ENCODE data around the gene RPS21. TPM values are rescaled to one million over a fixed set of nuclear protein-coding genes. Genes with fewer than 3 reads are reported as not detected.

The RPS21 gene
- polyA plus RNA-seq, 3 donors from 2014 or later = 743 to 1,716 (median 1,008) TPM

DNA sequence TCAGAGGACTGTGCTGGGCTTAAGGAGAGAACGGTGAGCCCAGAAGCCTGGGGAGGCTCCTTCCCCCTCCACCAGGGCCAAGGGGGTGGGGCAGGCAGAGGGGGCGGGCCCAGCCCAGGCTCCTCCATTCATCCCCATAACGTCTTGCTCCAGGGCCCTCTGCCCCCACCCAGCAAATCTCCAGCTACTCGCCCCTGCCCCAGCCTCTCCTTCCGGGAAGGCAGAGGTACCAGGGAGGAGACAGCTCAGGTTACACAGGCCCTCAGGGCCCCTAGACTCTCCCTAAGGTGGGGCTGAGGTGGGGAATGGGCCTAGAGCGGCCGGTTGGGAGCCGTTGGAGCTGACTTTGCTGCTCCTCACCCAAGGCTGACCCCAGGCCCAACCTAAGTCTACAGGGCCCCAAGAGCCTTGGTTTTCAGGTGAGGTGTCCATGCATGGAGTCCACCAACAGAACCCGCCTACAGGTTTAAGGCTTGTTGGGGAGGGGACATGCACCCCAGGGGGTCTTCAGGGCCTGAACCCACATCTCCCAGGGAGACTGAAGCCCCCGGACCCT lies 21.0 kb upstream of the RPS21 start:
- Mint-ChIP-seq H3K27ac (no peak overlapping the region), H3K27me3 (ENCODE audit: low read depth in 3 of 3) (peaks cover 2 to 7% (median 5%) of the 10 kb centered on the region in 3 donors), H3K9me3 (no peaks in the 10 kb centered on the region), H3K36me3 (no peaks in the 10 kb centered on the region), H3K4me3 (peak overlapping the region in 2 of 5 donors; percentile 13 to 40), H3K4me1 (no peaks in the 10 kb centered on the region)
- DNase-seq = no peak

DNA sequence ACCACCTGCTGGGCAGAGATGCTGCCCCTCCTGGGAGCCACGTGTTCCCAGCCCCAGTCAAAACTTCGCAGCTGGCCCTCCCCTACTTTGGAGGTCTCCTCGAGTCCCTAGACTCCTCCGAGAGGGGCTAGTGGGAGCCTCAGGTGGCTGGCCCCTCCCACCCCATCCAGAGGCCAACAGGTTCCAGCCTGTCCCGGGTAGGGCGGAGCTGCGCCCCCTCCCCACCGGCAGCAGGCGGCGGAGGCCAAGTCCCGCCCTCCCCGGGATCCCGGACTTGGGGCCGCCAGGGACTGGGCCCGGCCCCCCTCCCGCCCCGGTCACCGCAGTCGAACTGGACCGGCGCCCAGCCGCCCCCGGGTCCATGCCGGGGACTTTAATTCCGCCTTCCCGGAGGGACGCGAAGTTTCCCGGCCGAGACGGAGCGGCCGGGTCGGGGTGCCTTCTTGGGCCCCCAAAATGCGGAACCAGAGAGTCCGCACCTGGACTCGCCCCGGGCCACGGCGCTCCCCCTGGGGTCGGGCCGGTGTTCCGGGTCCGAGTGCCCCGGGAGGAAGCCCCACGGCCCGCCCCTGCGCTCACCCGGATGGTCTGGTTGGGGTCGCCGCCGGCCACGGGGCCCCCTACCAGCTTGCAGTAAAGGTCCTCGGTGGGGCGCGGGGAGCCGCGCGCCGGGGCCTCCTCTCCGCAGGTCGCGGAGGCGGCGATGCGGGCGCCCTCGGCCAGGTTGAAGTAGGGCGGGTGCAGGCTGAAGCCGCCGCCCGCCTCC lies 20.4 kb upstream of the RPS21 start:
- no peak overlapping the region for H3K27ac Mint-ChIP-seq
- peak overlapping the region in 1 of 5 donors; percentile 40 for H3K4me3 Mint-ChIP-seq
- H3K36me3 Mint-ChIP-seq = no peaks in the 10 kb centered on the region
- no peaks in the 10 kb centered on the region for H3K4me1 Mint-ChIP-seq
- no peak for DNase-seq
- H3K27me3 Mint-ChIP-seq (ENCODE audit: low read depth in 3 of 3) = peaks cover 2 to 7% (median 5%) of the 10 kb centered on the region in 3 donors
- H3K9me3 Mint-ChIP-seq = no peaks in the 10 kb centered on the region

DNA sequence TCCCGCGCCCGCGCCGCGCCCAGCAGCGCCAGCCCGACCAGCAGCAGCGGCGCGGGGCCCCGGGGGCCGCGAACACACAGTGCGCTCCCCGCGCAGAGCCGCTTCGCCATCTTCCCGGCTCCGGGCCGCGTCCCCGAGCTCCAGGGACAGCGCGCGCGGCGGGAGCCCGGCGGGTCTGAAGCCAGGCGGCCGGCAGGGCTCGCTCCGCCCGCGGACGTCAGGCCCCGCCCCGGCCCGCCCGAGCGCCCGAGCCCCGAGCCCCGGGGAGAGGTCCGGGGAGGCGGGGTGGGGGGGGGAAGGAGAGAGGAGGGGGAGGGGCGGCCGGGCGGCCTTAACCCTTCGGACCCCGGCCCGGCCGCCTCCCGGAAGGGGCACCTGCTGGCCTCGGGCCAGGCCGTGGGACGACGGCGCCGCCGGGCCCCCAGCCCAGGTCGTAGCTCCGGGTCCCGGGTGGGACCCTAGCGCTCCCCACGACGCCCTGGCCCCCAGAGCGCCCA lies 19.7 kb upstream of the RPS21 start, which contains the start of gene LAMA5:
LAMA5 (minus strand) TSS at position 177 of the 497 bp plus-strand sequence; CDS start at position 110, 67 bp downstream.
- H3K4me1 Mint-ChIP-seq = no peaks in the 10 kb centered on the region
- H3K27ac Mint-ChIP-seq = no peak within 1 kb of the TSS
- H3K36me3 Mint-ChIP-seq = no peaks in the 10 kb centered on the region

DNA sequence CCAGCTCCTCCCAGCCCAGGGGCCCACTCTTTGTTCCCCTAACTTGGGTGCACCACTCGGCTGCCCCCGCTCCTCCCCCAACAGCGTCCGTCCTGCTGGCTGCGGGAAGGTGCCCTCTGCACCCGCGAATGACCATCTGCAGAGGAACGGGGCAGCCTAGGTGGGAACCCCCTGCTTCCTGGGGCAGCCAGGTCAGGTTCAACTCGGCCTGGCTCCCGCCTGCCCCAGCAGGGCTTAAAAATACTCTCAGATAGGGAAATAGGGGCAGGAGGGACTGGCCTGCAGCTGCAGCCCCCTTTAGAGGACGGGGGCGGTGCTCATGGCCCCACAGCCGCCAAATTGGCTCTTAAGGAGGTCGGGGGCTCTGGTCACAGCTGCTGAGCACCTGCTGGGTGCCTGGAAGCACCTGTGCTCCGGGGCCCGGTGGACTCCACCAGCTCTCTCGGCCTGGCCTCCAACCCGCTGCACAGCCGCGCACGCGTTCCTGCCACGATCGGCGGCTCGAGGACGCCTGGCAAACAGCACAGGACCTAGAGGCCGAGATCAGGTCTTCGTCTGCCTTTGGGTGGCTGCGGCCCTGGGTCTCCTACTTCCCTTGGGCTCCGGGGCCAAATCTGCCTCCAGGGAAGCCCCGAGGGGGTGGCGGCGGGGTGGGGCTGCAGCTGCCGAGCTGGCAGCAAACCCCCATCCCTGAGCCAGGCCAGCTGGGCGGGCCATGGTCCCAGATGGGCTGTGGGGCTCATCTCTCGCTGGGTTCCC lies 19.1 kb upstream of the RPS21 start:
- H3K27ac Mint-ChIP-seq = no peak overlapping the region
- DNase-seq = no peak

More for the DNA sequence above, 19.7 kb upstream of the RPS21 start, which contains the start of gene LAMA5:
- peak within 1 kb of the TSS in 4 of 5 donors; percentile 47 to 67 (median 65) for H3K4me3 Mint-ChIP-seq
- DNase-seq = peak in 1 of 3 donors; percentile 23
- H3K9me3 Mint-ChIP-seq = no peaks in the 10 kb centered on the region
- H3K27me3 Mint-ChIP-seq (ENCODE audit: low read depth in 3 of 3) = peaks cover 3 to 7% (median 5%) of the 10 kb centered on the region in 3 donors

DNA sequence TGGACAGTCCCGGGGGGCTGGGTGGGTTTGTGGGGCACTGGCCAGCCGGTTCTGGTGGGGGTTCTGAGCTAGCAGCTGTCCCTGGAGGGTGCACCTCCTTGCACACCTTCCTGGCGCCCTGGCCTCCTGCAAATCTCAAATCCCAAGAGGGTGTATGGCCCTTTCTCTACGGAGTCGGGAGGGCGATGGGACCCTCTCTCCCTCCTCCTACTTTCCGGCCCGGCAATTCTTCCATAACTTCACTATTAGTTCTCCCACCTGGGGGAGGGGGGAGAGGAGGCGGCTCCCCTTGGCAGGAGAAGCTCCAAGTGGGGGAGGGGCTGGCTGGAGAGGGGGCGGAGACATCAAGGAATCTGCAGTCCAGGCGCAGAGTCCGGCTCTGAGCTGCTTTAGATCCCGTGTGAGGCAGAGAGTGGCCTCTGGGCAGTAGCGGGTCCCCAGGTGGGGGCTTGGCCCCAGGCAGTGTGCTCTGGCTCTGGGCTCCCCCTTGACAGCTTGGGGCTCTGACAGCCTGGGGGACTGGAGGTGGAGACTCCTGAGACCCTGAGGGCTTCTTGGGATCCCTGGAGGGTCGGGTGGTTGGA lies 18.4 kb upstream of the RPS21 start:
- peaks cover 0 to 3% (median 0%) of the 10 kb centered on the region in 3 donors for H3K36me3 Mint-ChIP-seq
- peak overlapping the region; percentile 33 to 55 (median 52) for H3K4me3 Mint-ChIP-seq
- no peaks in the 10 kb centered on the region for H3K9me3 Mint-ChIP-seq
- H3K4me1 Mint-ChIP-seq = no peaks in the 10 kb centered on the region
- peaks cover 5 to 8% (median 7%) of the 10 kb centered on the region in 3 donors for H3K27me3 Mint-ChIP-seq (ENCODE audit: low read depth in 3 of 3)
- no peak overlapping the region for H3K27ac Mint-ChIP-seq
- DNase-seq = no peak

More for the DNA sequence above, 19.1 kb upstream of the RPS21 start:
- Mint-ChIP-seq H3K36me3 (no peaks in the 10 kb centered on the region), H3K4me3 (peak overlapping the region; percentile 47 to 67 (median 63)), H3K27me3 (ENCODE audit: low read depth in 3 of 3) (peaks cover 4 to 7% (median 6%) of the 10 kb centered on the region in 3 donors), H3K4me1 (no peaks in the 10 kb centered on the region), H3K9me3 (no peaks in the 10 kb centered on the region)

DNA sequence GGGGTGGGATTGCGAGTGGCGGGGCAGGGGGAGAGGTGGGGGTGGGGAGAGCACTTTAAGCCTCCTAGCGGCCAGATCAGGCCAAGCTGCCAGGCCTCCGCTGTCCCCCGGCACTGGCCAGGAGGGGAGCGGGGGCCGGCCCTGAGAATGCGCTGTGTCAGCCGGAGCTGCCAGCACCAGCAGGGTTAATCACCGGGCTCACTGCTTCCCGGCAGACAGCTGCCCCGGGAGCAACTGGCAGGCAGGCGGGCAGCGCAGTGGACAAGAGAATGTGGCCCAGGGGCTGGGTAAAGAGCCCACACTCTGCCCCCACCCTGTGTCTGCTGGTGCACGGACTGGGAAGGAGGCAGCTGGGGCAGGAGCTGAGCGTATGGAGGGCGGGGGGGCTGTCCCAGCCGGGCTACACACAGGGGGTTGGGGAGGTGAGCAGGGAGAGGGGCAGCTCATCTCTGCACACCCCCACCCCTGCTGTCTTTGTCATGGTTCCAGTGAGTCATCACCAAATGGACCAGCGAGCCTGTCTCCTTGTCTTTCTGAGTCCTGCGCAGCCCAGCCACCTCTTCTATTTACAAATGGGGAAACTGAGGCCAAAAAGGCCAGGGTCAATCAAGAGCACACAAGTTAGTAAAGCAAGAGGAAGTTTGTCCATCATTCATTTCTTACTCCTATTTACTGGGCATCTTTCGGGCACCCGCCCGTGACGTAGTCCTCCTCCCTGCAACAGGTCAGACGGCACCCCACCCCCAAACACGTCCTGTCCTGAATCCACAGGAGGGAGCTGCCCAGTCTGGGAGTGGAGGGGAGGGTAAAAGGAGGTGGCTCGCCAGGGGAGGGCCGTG lies 17.7 kb upstream of the RPS21 start:
- no peaks in the 10 kb centered on the region for H3K4me1 Mint-ChIP-seq
- no peaks in the 10 kb centered on the region for H3K9me3 Mint-ChIP-seq
- no peak overlapping the region for H3K27ac Mint-ChIP-seq
- peaks cover 0 to 3% (median 0%) of the 10 kb centered on the region in 3 donors for H3K36me3 Mint-ChIP-seq
- no peak for DNase-seq
- H3K27me3 Mint-ChIP-seq (ENCODE audit: low read depth in 3 of 3) = peaks cover 4 to 9% (median 8%) of the 10 kb centered on the region in 3 donors
- no peak overlapping the region for H3K4me3 Mint-ChIP-seq

DNA sequence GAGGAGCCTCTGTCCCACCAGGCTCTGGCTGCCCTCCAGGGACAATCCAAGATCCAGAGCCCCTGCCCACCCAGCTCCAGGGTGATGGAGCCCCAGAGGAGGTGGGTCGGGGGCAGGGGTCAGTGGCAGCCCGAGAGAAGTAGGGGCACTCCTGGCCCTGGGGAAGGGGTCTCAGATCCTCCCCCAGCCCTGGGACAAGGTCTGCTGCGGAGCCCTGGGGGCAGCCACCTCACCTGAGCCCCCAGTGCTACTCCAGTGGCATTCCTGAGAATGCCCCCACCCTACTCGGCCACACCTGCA lies 17.1 kb upstream of the RPS21 start:
- no peak overlapping the region for H3K4me3 Mint-ChIP-seq
- peaks cover 0 to 3% (median 0%) of the 10 kb centered on the region in 3 donors for H3K36me3 Mint-ChIP-seq
- H3K27ac Mint-ChIP-seq = no peak overlapping the region
- no peaks in the 10 kb centered on the region for H3K9me3 Mint-ChIP-seq
- no peak for DNase-seq
- H3K27me3 Mint-ChIP-seq (ENCODE audit: low read depth in 3 of 3) = peaks cover 4 to 9% (median 8%) of the 10 kb centered on the region in 3 donors
- no peaks in the 10 kb centered on the region for H3K4me1 Mint-ChIP-seq

DNA sequence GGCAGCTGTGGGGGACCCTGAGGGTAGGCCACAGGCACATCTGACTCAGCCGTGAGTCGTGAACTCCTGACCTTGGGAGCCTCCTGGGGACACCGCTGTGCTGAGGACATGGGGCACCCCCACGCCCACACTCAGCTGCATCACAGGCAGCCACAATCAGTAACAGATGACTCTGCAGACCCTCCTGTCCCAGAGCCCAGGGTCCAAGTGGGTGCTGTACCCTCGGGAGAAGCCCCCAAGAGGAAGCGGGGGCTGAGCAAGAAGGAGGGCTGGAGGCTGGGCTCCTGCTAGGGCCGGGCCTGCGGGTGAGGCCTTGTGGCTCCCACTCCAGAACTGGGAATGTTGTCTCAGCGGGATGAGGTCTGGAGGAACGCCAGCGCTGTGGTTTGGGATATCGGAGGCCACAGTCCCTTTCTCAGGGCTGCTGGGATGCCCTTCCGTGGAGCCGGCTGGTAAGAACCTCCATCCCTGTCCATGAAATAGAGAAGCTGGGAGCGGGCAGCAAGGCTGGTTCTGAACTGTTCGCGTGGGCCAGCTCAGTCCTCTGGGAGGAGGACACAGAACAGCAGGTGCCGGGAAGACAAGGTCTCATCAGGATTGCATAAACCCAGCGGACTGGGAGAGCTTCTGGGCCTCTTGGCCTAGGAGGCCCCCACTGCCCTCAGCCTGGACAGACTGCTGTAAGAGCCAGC lies 16.6 kb upstream of the RPS21 start:
- Mint-ChIP-seq H3K36me3 (peaks cover 0 to 3% (median 0%) of the 10 kb centered on the region in 3 donors), H3K4me1 (no peaks in the 10 kb centered on the region), H3K4me3 (no peak overlapping the region), H3K9me3 (no peaks in the 10 kb centered on the region), H3K27ac (no peak overlapping the region), H3K27me3 (ENCODE audit: low read depth in 3 of 3) (peaks cover 4 to 9% (median 8%) of the 10 kb centered on the region in 3 donors)
- no peak for DNase-seq

DNA sequence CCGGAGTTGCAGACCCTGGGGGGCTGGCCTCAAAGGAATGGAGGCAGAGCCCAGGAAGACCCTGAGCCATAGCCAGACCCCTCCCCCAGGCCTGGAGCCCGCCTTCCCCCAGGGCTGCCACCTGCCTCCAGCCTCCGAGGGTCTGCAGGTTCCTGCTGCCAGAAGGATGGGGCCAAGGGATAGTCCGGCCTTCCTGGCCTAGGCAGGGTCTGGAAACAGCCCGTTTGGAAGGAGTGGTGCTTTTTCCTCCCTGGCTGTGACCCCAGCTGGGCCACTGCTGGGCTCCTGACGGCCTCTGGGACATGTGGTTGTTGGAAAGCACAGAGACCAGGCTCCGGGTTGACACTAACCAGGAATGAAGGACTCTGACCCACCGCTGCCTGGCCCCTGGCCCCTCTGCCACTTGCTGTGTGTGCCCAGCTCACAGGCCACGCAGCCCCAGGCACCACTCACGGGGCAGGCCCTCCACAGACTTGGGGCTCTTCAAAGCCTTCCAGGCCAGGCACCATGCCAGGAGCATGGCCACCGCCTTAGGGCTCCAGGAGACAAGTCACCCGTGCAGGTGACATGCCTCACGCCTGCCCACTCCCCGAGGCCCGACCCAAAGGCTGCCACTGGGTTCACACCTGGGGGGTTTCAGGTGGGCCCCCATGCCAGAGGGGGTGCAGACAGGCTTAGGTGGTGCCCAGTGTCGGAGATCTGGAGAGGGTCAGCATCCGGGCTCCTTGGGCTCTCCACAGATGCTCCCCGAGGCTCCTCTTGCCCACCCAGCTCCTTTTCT lies 15.9 kb upstream of the RPS21 start:
- Mint-ChIP-seq H3K9me3 (no peaks in the 10 kb centered on the region), H3K4me3 (no peak overlapping the region), H3K27ac (no peak overlapping the region), H3K36me3 (peaks cover 0 to 3% (median 0%) of the 10 kb centered on the region in 3 donors), H3K27me3 (ENCODE audit: low read depth in 3 of 3) (peaks cover 4 to 9% (median 8%) of the 10 kb centered on the region in 3 donors), H3K4me1 (no peaks in the 10 kb centered on the region)
- no peak for DNase-seq

DNA sequence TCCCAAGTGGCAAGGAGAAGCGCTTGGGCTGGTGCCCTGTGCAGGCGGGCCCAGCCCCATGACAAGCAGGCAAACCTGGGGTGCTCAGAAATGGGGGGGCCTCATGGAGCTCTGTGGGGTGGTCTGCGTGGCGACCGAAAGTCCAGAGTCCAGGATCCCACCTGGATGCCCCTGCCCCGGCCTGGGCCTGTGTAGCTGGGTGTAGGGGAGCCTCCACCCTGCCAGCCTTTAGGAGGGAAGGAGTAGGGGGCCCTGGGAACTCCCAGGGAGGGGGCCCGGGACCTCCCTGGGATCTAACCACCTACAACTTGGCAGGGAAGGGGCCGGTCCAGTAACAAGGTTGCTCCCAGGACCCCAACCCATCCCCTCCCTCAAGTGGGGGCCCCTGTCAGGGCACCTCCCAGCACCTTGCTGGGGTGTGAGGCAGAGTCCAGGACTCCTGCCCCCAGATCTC lies 15.3 kb upstream of the RPS21 start:
- H3K9me3 Mint-ChIP-seq = no peaks in the 10 kb centered on the region
- H3K4me3 Mint-ChIP-seq = no peak overlapping the region
- DNase-seq = no peak
- H3K4me1 Mint-ChIP-seq = no peaks in the 10 kb centered on the region
- no peak overlapping the region for H3K27ac Mint-ChIP-seq
- peaks cover 4 to 9% (median 8%) of the 10 kb centered on the region in 3 donors for H3K27me3 Mint-ChIP-seq (ENCODE audit: low read depth in 3 of 3)
- H3K36me3 Mint-ChIP-seq = peaks cover 0 to 3% (median 0%) of the 10 kb centered on the region in 3 donors

DNA sequence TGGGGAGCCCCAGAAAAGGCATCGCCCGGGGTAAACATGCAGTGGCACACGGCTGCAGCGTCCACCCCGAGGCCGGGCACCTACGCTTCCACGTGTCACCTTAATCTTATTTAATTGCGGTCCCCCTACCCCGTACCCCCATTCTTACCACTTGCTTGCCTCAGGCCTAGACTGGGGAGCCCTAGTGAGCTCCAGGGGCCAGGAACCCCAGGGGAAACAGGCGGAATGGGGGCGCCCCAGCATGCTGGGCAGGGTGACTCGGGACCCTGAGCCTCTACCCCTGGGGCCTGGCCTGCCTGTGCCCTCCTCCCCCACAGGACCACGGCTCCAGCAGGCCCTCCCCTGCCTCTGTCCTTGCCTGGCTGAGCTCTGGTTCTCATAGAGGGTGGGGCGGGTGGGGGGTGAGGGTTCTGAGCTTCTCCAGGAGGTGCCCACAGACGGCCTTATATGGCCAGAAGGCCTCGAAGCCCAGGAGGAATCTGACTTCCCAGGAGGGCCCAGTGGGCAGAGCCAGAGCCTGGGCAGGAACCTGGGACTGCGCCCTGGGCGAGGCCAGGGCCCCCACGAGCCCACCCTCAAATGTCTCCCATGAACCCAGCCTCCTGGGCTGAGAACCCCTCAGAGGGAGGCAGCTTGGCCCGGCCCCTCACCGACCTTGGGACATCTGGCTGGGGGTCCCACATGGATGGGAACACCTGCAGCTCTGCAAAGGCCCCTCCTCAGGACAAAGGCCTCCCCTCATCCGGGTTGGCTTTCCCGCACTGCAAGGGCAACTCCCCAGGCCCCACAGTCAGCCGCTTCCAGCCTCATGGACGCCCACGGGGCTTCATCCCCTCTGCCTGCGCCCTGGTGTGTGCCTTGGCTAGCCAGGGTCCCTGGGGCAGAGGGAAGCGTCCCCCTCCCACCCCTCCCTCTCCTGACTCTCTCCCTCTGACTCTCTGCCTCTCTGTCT lies 14.6 kb upstream of the RPS21 start:
- no peaks in the 10 kb centered on the region for H3K4me1 Mint-ChIP-seq
- no peak for DNase-seq
- H3K9me3 Mint-ChIP-seq = no peaks in the 10 kb centered on the region
- H3K36me3 Mint-ChIP-seq = peaks cover 0 to 3% (median 0%) of the 10 kb centered on the region in 3 donors
- H3K27ac Mint-ChIP-seq = peak overlapping the region in 1 of 6 donors; percentile 23
- no peak overlapping the region for H3K4me3 Mint-ChIP-seq
- H3K27me3 Mint-ChIP-seq (ENCODE audit: low read depth in 3 of 3) = peaks cover 4 to 9% (median 8%) of the 10 kb centered on the region in 3 donors

All from immature natural killer cell (primary cell).